ENCODE measurements around the gene ARRDC4.

DNA sequence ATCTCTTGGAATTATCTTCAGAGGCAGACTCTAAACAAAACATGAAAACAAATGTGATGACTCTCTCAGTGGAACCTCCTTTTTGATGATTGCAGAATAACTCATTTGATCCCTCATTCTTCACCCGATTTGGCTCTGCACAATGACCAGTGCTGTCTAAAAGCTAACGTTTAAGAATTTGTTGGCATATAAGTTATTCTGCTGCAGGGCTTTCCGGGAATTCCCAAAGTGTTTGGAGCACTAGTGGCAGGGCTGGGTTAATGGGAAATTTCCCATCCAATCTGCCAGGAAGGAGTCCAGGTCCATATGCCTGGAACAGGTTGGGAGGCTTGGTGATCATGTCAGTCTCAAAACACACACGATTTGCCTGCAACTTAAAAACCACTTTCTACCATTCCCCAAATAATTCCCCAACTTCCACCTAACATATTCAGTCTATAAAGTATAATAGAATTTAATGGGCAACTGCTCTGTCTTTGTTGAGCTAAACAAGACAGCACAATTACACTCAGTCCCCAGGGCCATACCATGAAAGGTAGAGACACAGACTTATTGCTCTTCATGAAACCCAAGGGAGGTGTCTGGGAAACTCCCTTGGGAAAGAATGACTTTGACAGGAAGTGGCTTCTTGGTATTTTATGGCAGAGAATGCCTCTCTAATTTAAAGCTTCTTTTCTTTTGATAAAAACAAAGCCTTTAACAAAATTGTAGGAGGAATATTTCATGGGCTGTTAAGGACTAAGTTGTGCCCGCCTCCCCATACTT is 38.0 kb downstream of the ARRDC4 start:
- TF ChIP-seq EZH2 (IDR thresholded peaks at IDR 0.05; ENCODE audit: low read depth, low read length, severe bottlenecking) (no peak), CBX5 (IDR thresholded peaks at IDR 0.05; ENCODE audit: low read depth, low read length) (no peak), MAFK (IDR thresholded peaks at IDR 0.05; ENCODE audit: low read depth, low read length) (no peak), EP300 (IDR thresholded peaks at IDR 0.05; ENCODE audit: borderline replicate concordance in 1 of 2, low read depth in 2 of 2, low read length in 2 of 2) (no peak), RXRA (IDR thresholded peaks at IDR 0.05; ENCODE audit: insufficient read depth, low read depth, low read length) (no peak), CHD1 (IDR thresholded peaks at IDR 0.05; ENCODE audit: low read depth, low read length) (no peak)
- TF ChIP-seq, protein P1, sequence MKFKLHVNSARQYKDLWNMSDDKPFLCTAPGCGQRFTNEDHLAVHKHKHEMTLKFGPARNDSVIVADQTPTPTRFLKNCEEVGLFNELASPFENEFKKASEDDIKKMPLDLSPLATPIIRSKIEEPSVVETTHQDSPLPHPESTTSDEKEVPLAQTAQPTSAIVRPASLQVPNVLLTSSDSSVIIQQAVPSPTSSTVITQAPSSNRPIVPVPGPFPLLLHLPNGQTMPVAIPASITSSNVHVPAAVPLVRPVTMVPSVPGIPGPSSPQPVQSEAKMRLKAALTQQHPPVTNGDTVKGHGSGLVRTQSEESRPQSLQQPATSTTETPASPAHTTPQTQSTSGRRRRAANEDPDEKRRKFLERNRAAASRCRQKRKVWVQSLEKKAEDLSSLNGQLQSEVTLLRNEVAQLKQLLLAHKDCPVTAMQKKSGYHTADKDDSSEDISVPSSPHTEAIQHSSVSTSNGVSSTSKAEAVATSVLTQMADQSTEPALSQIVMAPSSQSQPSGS (IDR thresholded peaks at IDR 0.05; ENCODE audit: low read length) = no peak

Data from H1 (cell line).